Measurements from ENCODE around the gene BLOC1S6. TPM values are rescaled to one million over a fixed set of nuclear protein-coding genes. Genes with fewer than 3 reads are reported as not detected.

Gene BLOC1S6
- total RNA-seq: 10 to 100 TPM; 36.8 to 42.8 TPM

- intact Hi-C loops (cut with micrococcal nuclease): loop anchor here (1.0 kb wide), 7 partner anchors 27 to 387 kb away; partner anchors contain the start of gene SLC30A4
- Mint-ChIP-seq H3K4me1 (ENCODE audit: low read depth) (peaks cover 41% of the 10 kb centered on the region), H3K9me3 (no peaks in the 10 kb centered on the region), H3K4me3 (peak within 1 kb of the TSS; percentile 100), H3K36me3 (ENCODE audit: low read depth) (peaks cover 2% of the 10 kb centered on the region), H3K27ac (peak within 1 kb of the TSS; percentile 100), H3K27me3 (ENCODE audit: low read depth) (no peaks in the 10 kb centered on the region)
- peak; percentile 91 for DNase-seq
- CTCF ChIA-PET: interaction anchor here (0.9 to 3.9 kb wide), 13 partner anchors 13 to 386 kb away, joined by 3 to 20 read pairs (median 5); no protein-coding TSS in a partner anchor
Observed at GRCh38 chr15:45587095-45587862, at the start of gene BLOC1S6. BLOC1S6 (plus strand) TSS chr15:45587379; CDS start chr15:45587444, 65 bp downstream.

- CTCF ChIA-PET: interaction anchor here (1.5 kb wide), 1 partner anchor 110 kb away, joined by 3 read pairs; no protein-coding TSS in a partner anchor
- Mint-ChIP-seq H3K4me3 (no peak overlapping the region), H3K4me1 (ENCODE audit: low read depth) (no peaks in the 10 kb centered on the region), H3K27me3 (ENCODE audit: low read depth) (no peaks in the 10 kb centered on the region), H3K27ac (no peak overlapping the region), H3K36me3 (ENCODE audit: low read depth) (no peaks in the 10 kb centered on the region), H3K9me3 (no peaks in the 10 kb centered on the region)
- intact Hi-C loops (cut with micrococcal nuclease): no loop called here
- DNase-seq: no peak
Observed at GRCh38 chr15:45539680-45540079, 47.5 kb upstream of the BLOC1S6 start.

- no peak overlapping the region for H3K27ac Mint-ChIP-seq
- no peak overlapping the region for H3K4me3 Mint-ChIP-seq
- intact Hi-C loops (cut with micrococcal nuclease): no loop called here
- no peaks in the 10 kb centered on the region for H3K9me3 Mint-ChIP-seq
- H3K27me3 Mint-ChIP-seq (ENCODE audit: low read depth): no peaks in the 10 kb centered on the region
- no peaks in the 10 kb centered on the region for H3K4me1 Mint-ChIP-seq (ENCODE audit: low read depth)
- no peaks in the 10 kb centered on the region for H3K36me3 Mint-ChIP-seq (ENCODE audit: low read depth)
- CTCF ChIA-PET: no interaction called here
- no peak for DNase-seq
Observed at GRCh38 chr15:45540531-45540930, 46.6 kb upstream of the BLOC1S6 start.

- intact Hi-C loops (cut with micrococcal nuclease): no loop called here
- no peak overlapping the region for H3K27ac Mint-ChIP-seq
- DNase-seq: no peak
- no peaks in the 10 kb centered on the region for H3K36me3 Mint-ChIP-seq (ENCODE audit: low read depth)
- H3K4me1 Mint-ChIP-seq (ENCODE audit: low read depth): no peaks in the 10 kb centered on the region
- H3K27me3 Mint-ChIP-seq (ENCODE audit: low read depth): no peaks in the 10 kb centered on the region
- no peaks in the 10 kb centered on the region for H3K9me3 Mint-ChIP-seq
- no peak overlapping the region for H3K4me3 Mint-ChIP-seq
- CTCF ChIA-PET: no interaction called here
Observed at GRCh38 chr15:45543051-45543450, 44.1 kb upstream of the BLOC1S6 start.

- CTCF ChIA-PET: no interaction called here
- no peaks in the 10 kb centered on the region for H3K27me3 Mint-ChIP-seq (ENCODE audit: low read depth)
- DNase-seq: no peak
- intact Hi-C loops (cut with micrococcal nuclease): no loop called here
- H3K36me3 Mint-ChIP-seq (ENCODE audit: low read depth): no peaks in the 10 kb centered on the region
- H3K27ac Mint-ChIP-seq: no peak overlapping the region
- H3K4me3 Mint-ChIP-seq: no peak overlapping the region
- no peaks in the 10 kb centered on the region for H3K9me3 Mint-ChIP-seq
- no peaks in the 10 kb centered on the region for H3K4me1 Mint-ChIP-seq (ENCODE audit: low read depth)
Observed at GRCh38 chr15:45544266-45545023, 42.7 kb upstream of the BLOC1S6 start.

- DNase-seq: no peak
- H3K27me3 Mint-ChIP-seq (ENCODE audit: low read depth): no peaks in the 10 kb centered on the region
- H3K27ac Mint-ChIP-seq: no peak overlapping the region
- H3K36me3 Mint-ChIP-seq (ENCODE audit: low read depth): no peaks in the 10 kb centered on the region
- no peaks in the 10 kb centered on the region for H3K4me1 Mint-ChIP-seq (ENCODE audit: low read depth)
- H3K4me3 Mint-ChIP-seq: no peak overlapping the region
- intact Hi-C loops (cut with micrococcal nuclease): no loop called here
- H3K9me3 Mint-ChIP-seq: no peaks in the 10 kb centered on the region
- CTCF ChIA-PET: no interaction called here
Observed at GRCh38 chr15:45546789-45547188, 40.4 kb upstream of the BLOC1S6 start.

- H3K27me3 Mint-ChIP-seq (ENCODE audit: low read depth): no peaks in the 10 kb centered on the region
- H3K9me3 Mint-ChIP-seq: no peaks in the 10 kb centered on the region
- CTCF ChIA-PET: no interaction called here
- H3K27ac Mint-ChIP-seq: no peak overlapping the region
- no peaks in the 10 kb centered on the region for H3K4me1 Mint-ChIP-seq (ENCODE audit: low read depth)
- intact Hi-C loops (cut with micrococcal nuclease): no loop called here
- H3K4me3 Mint-ChIP-seq: no peak overlapping the region
- H3K36me3 Mint-ChIP-seq (ENCODE audit: low read depth): no peaks in the 10 kb centered on the region
- no peak for DNase-seq
Observed at GRCh38 chr15:45548753-45549520, 38.2 kb upstream of the BLOC1S6 start.

- intact Hi-C loops (cut with micrococcal nuclease): no loop called here
- Mint-ChIP-seq H3K27ac (no peak overlapping the region), H3K36me3 (ENCODE audit: low read depth) (no peaks in the 10 kb centered on the region), H3K9me3 (no peaks in the 10 kb centered on the region), H3K4me1 (ENCODE audit: low read depth) (no peaks in the 10 kb centered on the region), H3K27me3 (ENCODE audit: low read depth) (no peaks in the 10 kb centered on the region), H3K4me3 (no peak overlapping the region)
- DNase-seq: no peak
- CTCF ChIA-PET: no interaction called here
Observed at GRCh38 chr15:45549541-45550220, 37.5 kb upstream of the BLOC1S6 start.

GRCh38 chr15:45550436-45550835, 36.7 kb upstream of the BLOC1S6 start:
- no peaks in the 10 kb centered on the region for H3K36me3 Mint-ChIP-seq (ENCODE audit: low read depth)
- no peak for DNase-seq
- no peak overlapping the region for H3K27ac Mint-ChIP-seq
- CTCF ChIA-PET: no interaction called here
- H3K4me1 Mint-ChIP-seq (ENCODE audit: low read depth): no peaks in the 10 kb centered on the region
- H3K4me3 Mint-ChIP-seq: no peak overlapping the region
- no peaks in the 10 kb centered on the region for H3K9me3 Mint-ChIP-seq
- intact Hi-C loops (cut with micrococcal nuclease): no loop called here
- H3K27me3 Mint-ChIP-seq (ENCODE audit: low read depth): peaks cover 1% of the 10 kb centered on the region

- intact Hi-C loops (cut with micrococcal nuclease): no loop called here
- H3K4me3 Mint-ChIP-seq: no peak overlapping the region
Observed at GRCh38 chr15:45551676-45552075, 35.5 kb upstream of the BLOC1S6 start.

GRCh38 chr15:45555934-45556608, 31.1 kb upstream of the BLOC1S6 start:
- Mint-ChIP-seq H3K9me3 (no peaks in the 10 kb centered on the region), H3K4me1 (ENCODE audit: low read depth) (no peaks in the 10 kb centered on the region), H3K4me3 (no peak overlapping the region), H3K27me3 (ENCODE audit: low read depth) (peaks cover 8% of the 10 kb centered on the region), H3K27ac (no peak overlapping the region), H3K36me3 (ENCODE audit: low read depth) (no peaks in the 10 kb centered on the region)
- DNase-seq: no peak
- CTCF ChIA-PET: interaction anchor here (0.9 to 1.2 kb wide), 3 partner anchors 28 to 125 kb away, joined by 3 to 7 read pairs (median 5); no protein-coding TSS in a partner anchor
- intact Hi-C loops (cut with micrococcal nuclease): no loop called here

More at GRCh38 chr15:45551676-45552075, 35.5 kb upstream of the BLOC1S6 start:
- Mint-ChIP-seq H3K9me3 (no peaks in the 10 kb centered on the region), H3K27ac (no peak overlapping the region), H3K27me3 (ENCODE audit: low read depth) (peaks cover 3% of the 10 kb centered on the region), H3K36me3 (ENCODE audit: low read depth) (no peaks in the 10 kb centered on the region), H3K4me1 (ENCODE audit: low read depth) (no peaks in the 10 kb centered on the region)
- no peak for DNase-seq
- CTCF ChIA-PET: interaction anchor here (0.6 kb wide), 1 partner anchor 92 kb away, joined by 3 read pairs; no protein-coding TSS in a partner anchor
